ENCODE results near the gene GRXCR1.

DNA sequence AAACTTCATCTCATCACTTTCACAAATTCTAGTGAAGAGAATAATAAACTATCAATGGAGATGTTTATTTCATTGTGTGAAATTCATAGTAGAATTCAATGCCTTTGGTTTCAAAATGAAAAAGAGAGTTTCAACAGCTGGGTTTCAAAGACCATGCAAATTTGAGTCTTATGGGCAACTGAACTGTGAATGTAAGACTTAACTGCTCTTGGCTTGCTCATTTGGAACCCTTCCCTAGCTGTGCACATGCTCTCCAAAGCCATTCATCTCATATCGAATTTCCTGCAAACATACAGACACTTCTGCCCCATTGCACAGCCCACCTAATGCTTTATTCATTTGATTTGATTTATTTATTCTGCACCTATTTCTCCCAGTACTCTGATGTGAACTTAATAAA, 154.5 kb downstream of the GRXCR1 start:
- TF ChIP-seq, protein P1, sequence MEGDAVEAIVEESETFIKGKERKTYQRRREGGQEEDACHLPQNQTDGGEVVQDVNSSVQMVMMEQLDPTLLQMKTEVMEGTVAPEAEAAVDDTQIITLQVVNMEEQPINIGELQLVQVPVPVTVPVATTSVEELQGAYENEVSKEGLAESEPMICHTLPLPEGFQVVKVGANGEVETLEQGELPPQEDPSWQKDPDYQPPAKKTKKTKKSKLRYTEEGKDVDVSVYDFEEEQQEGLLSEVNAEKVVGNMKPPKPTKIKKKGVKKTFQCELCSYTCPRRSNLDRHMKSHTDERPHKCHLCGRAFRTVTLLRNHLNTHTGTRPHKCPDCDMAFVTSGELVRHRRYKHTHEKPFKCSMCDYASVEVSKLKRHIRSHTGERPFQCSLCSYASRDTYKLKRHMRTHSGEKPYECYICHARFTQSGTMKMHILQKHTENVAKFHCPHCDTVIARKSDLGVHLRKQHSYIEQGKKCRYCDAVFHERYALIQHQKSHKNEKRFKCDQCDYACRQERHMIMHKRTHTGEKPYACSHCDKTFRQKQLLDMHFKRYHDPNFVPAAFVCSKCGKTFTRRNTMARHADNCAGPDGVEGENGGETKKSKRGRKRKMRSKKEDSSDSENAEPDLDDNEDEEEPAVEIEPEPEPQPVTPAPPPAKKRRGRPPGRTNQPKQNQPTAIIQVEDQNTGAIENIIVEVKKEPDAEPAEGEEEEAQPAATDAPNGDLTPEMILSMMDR (IDR thresholded peaks at IDR 0.05), result no peak
- no peak for TF ChIP-seq EZH2phosphoT487 (IDR thresholded peaks at IDR 0.05)

Data from neural progenitor cell (in vitro differentiated cells).